Measurements from ENCODE around the gene CD44. TPM values are rescaled to one million over a fixed set of nuclear protein-coding genes. Genes with fewer than 3 reads are reported as not detected.

The CD44 gene
- total RNA-seq, 1 donor from 2014 or later = 14.0 TPM

DNA sequence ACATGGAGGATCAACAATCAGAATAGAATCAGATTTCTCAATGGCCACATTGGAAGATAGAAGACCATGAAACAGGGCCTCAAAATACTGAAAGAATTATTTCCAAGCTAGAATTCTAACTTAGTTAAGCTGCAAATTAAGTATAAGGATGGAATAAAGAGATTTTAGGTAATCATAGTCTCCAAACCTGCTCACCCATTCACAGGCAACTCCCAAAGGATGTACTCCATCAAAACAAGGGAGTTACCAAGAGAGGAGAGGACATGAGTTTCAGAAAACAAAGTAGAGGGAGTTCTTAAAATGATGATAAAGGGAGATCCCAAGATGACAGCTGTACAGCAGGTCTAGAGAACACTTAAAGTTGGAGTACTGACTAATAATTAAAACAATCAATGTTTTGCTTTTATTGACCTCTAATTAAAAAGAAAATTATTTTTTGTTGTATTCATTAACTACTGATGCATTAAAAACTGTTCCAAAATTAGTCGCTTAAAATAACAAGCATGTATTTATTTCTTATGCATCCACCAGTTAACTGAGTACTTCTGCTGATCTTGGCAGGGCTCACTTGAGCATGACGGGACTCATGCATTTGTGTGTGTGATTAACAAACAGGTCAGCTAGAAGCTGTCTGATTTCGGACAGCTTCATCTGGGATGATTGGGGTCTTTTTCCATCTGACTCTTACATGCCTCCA lies 95.6 kb downstream of the CD44 start:
- H3K9me3 ChIP-seq (replicated peaks) = peaks cover 12% of the 10 kb centered on the region
- peaks cover 10% of the 10 kb centered on the region for H3K4me1 ChIP-seq
- peaks cover 9% of the 10 kb centered on the region for H3K36me3 ChIP-seq
- intact Hi-C loops (cut with micrococcal nuclease) = loop anchor here (10.0 kb wide), 1 partner anchor 310 kb away; no protein-coding TSS in a partner anchor
- no peak for DNase-seq
- no peaks in the 10 kb centered on the region for H3K27me3 ChIP-seq (ENCODE audit: low read depth)
- no peak overlapping the region for H3K27ac ChIP-seq (replicated peaks)
- TF ChIP-seq, protein P1, sequence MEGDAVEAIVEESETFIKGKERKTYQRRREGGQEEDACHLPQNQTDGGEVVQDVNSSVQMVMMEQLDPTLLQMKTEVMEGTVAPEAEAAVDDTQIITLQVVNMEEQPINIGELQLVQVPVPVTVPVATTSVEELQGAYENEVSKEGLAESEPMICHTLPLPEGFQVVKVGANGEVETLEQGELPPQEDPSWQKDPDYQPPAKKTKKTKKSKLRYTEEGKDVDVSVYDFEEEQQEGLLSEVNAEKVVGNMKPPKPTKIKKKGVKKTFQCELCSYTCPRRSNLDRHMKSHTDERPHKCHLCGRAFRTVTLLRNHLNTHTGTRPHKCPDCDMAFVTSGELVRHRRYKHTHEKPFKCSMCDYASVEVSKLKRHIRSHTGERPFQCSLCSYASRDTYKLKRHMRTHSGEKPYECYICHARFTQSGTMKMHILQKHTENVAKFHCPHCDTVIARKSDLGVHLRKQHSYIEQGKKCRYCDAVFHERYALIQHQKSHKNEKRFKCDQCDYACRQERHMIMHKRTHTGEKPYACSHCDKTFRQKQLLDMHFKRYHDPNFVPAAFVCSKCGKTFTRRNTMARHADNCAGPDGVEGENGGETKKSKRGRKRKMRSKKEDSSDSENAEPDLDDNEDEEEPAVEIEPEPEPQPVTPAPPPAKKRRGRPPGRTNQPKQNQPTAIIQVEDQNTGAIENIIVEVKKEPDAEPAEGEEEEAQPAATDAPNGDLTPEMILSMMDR (IDR thresholded peaks at IDR 0.05; ENCODE audit: borderline replicate concordance) = no peak
- H3K4me3 ChIP-seq = no peak overlapping the region

DNA sequence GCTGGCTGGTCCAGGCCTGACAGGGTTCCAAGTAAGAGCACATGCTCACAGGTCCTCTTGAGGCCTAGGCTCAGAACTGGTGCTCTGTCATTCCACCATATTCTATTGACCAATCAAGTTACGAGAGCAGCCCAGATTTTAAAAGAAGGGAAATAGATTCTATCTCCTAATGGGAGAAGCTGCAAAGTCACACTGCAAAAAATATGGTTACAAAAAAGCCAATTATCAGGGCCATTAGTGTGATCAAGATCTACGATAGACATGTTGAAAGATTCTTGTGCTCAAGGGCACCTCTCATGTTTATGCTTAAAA lies 96.1 kb downstream of the CD44 start:
- no peak for DNase-seq
- Histone ChIP-seq H3K4me3 (no peak overlapping the region), H3K27me3 (ENCODE audit: low read depth) (no peaks in the 10 kb centered on the region), H3K36me3 (peaks cover 4% of the 10 kb centered on the region), H3K4me1 (peaks cover 10% of the 10 kb centered on the region), H3K27ac (replicated peaks) (no peak overlapping the region), H3K9me3 (replicated peaks) (peaks cover 12% of the 10 kb centered on the region)
- TF ChIP-seq, protein P1 (IDR thresholded peaks at IDR 0.05; ENCODE audit: borderline replicate concordance) = no peak
- intact Hi-C loops (cut with micrococcal nuclease) = loop anchor here (10.0 kb wide), 1 partner anchor 310 kb away; no protein-coding TSS in a partner anchor

DNA sequence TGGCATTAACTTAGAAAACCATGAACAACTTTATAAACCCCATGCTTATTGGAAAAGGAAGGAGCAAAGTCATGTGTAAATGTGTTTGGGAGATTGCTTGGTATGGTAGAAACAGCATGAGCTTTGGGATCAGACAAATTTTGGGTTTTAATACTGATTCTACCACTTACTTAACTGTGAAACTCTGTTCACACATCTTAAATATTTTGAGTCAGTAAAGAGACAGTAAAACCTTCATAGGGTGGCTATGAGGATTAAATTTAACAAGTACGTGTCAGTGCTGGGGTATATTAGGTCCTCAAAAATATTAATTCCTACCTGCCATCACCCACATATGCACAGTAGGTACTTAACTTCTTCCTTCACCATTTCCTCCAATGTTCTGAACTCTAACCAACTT lies 96.5 kb downstream of the CD44 start:
- DNase-seq = no peak
- Histone ChIP-seq H3K36me3 (peaks cover under 1% of the 10 kb centered on the region), H3K27me3 (ENCODE audit: low read depth) (no peaks in the 10 kb centered on the region), H3K4me1 (peaks cover 10% of the 10 kb centered on the region), H3K4me3 (no peak overlapping the region), H3K27ac (replicated peaks) (no peak overlapping the region), H3K9me3 (replicated peaks) (peaks cover 12% of the 10 kb centered on the region)
- intact Hi-C loops (cut with micrococcal nuclease) = loop anchor here (10.0 kb wide), 1 partner anchor 311 kb away; no protein-coding TSS in a partner anchor
- TF ChIP-seq, protein P1 (IDR thresholded peaks at IDR 0.05; ENCODE audit: borderline replicate concordance) = no peak

DNA sequence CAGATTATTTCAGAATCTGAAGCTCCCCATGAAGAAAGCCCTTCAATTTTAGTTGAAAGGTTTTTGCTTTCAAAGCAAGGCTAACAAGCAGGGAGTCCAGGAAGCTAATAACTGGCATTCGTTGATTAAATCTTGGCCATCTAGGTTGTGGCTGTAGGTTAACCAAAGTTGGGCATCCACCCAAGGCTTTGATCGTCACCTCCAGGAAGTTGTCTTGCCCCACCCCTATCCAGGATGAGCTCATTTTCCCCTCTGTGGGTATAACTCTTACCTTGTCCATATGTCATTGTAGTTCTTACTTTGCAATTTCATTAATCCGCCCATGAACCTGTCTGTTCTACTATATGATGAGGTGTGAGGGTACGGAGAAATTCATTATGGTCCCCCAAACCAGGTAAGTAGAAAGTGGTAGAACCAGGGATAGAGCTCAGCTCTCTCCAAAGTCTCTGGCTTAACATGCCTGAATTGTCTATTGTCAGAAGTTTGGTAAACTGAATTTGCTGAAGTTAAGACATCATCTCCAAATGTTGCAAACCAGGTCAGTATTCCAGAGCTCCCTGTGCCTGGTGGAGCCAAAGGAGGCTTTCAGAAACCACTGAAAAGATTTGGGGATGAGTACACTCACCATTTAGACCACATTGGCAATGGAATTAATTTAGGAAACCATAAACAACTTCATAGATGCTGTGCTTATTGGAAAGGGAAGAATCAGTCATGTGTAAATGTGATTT lies 97.1 kb downstream of the CD44 start:
- Histone ChIP-seq H3K4me1 (peaks cover 10% of the 10 kb centered on the region), H3K27ac (replicated peaks) (no peak overlapping the region), H3K36me3 (no peaks in the 10 kb centered on the region), H3K4me3 (no peak overlapping the region), H3K27me3 (ENCODE audit: low read depth) (no peaks in the 10 kb centered on the region), H3K9me3 (replicated peaks) (peaks cover 12% of the 10 kb centered on the region)
- no peak for DNase-seq
- intact Hi-C loops (cut with micrococcal nuclease) = loop anchor here (10.0 kb wide), 1 partner anchor 311 kb away; no protein-coding TSS in a partner anchor
- TF ChIP-seq, protein P1 (IDR thresholded peaks at IDR 0.05; ENCODE audit: borderline replicate concordance) = no peak

DNA sequence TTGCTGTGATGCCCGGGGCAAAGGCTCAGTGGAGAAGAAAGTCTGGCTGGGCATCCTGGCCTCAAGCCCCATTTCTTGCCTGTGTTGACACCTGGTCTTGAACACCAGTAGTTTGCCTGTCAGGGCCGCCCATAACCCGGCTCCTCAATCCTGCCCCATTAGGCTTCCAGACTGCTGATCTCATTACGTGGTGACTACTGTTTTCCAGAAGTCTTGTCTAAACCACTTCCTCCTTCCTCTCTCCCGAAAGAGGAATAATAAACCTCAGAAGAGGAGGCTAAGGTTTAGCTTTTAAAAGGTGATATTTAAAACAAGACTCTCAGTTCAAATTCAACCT lies 97.7 kb downstream of the CD44 start:
- Histone ChIP-seq H3K36me3 (no peaks in the 10 kb centered on the region), H3K4me1 (peaks cover 10% of the 10 kb centered on the region), H3K27ac (replicated peaks) (no peak overlapping the region), H3K4me3 (no peak overlapping the region), H3K9me3 (replicated peaks) (peaks cover 12% of the 10 kb centered on the region), H3K27me3 (ENCODE audit: low read depth) (no peaks in the 10 kb centered on the region)
- TF ChIP-seq, protein P1 (IDR thresholded peaks at IDR 0.05; ENCODE audit: borderline replicate concordance) = no peak
- no peak for DNase-seq
- intact Hi-C loops (cut with micrococcal nuclease) = loop anchor here (10.0 kb wide), 1 partner anchor 312 kb away; no protein-coding TSS in a partner anchor
